Liver (tissue), 3 donors: Measurements from ENCODE around the gene TMBIM1.

Experiments used
- JUND ChIP-seq, 2 donors: IDR thresholded peaks; 2 replicates each; pipeline ENCODE4 v1.6.1; 2016; ENCODE audit warnings: antibody characterized with exemption in 2 of 2
- RAD21 ChIP-seq, 2 donors: IDR thresholded peaks; 2 replicates each; pipeline ENCODE4 v1.6.1; 2016; ENCODE audit warnings: antibody characterized with exemption in 2 of 2, mild to moderate bottlenecking in 2 of 2
- RXRA ChIP-seq, 2 donors: IDR thresholded peaks; 2 replicates each; pipeline ENCODE4 v1.6.1; 2017 to 2018; ENCODE audit warnings: antibody characterized with exemption in 2 of 2, mild to moderate bottlenecking in 1 of 2
- SP1 ChIP-seq: IDR thresholded peaks from 2 replicates; pipeline ENCODE4 v1.6.1; 2018; ENCODE audit warnings: antibody characterized with exemption, mild to moderate bottlenecking
- TAF1 ChIP-seq: conservative IDR thresholded peaks from 2 replicates; pipeline ENCODE4 v1.6.1; 2016; ENCODE audit warnings: antibody characterized with exemption, mild to moderate bottlenecking
- YY1 ChIP-seq: IDR thresholded peaks from 2 replicates; pipeline ENCODE4 v1.6.1; 2016; ENCODE audit warnings: antibody characterized with exemption, mild to moderate bottlenecking
- TF ChIP-seq, protein P1 (sequence below): fragments of 150-350 bp; IDR thresholded peaks from 2 replicates; pipeline ENCODE4 v1.5.1; 2017; ENCODE audit warnings: improper control_type of control experiment, low read depth, low read length; ENCODE audit not compliant: missing input control
- TF ChIP-seq, protein P2 (sequence below): IDR thresholded peaks from 2 replicates; pipeline ENCODE4 v1.6.1; 2016; ENCODE audit warnings: antibody characterized with exemption, mild to moderate bottlenecking
- donor health status: healthy.
- donor health status: healthy.

DNA sequence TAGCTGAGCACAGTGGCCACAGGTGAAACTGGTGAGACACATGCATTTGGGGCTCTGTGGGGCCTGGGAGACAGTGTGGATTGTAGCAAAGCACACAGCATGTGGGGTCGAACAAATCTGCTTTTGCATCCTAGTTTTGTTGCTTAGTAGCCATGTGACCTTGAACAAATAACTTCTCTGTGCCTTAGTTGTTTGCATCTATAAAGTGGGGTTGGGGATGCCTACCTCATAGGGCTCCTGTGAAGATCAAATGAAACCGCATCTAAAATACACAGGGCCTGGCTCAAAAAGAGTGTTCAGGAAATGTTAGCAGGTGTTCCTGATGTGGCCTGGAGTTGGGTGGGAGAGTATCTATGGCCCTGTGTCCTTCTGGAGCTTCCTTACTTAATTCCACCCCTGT is 34.0 kb upstream of the TMBIM1 start:
- TF ChIP-seq, protein P1, sequence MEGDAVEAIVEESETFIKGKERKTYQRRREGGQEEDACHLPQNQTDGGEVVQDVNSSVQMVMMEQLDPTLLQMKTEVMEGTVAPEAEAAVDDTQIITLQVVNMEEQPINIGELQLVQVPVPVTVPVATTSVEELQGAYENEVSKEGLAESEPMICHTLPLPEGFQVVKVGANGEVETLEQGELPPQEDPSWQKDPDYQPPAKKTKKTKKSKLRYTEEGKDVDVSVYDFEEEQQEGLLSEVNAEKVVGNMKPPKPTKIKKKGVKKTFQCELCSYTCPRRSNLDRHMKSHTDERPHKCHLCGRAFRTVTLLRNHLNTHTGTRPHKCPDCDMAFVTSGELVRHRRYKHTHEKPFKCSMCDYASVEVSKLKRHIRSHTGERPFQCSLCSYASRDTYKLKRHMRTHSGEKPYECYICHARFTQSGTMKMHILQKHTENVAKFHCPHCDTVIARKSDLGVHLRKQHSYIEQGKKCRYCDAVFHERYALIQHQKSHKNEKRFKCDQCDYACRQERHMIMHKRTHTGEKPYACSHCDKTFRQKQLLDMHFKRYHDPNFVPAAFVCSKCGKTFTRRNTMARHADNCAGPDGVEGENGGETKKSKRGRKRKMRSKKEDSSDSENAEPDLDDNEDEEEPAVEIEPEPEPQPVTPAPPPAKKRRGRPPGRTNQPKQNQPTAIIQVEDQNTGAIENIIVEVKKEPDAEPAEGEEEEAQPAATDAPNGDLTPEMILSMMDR: no peak
- TF ChIP-seq TAF1 (no peak), RXRA (IDR thresholded peaks at IDR 0.05) (no peak), SP1 (no peak), RAD21 (IDR thresholded peaks at IDR 0.05) (no peak), JUND (IDR thresholded peaks at IDR 0.05) (no peak), YY1 (no peak)
- TF ChIP-seq, protein P2, sequence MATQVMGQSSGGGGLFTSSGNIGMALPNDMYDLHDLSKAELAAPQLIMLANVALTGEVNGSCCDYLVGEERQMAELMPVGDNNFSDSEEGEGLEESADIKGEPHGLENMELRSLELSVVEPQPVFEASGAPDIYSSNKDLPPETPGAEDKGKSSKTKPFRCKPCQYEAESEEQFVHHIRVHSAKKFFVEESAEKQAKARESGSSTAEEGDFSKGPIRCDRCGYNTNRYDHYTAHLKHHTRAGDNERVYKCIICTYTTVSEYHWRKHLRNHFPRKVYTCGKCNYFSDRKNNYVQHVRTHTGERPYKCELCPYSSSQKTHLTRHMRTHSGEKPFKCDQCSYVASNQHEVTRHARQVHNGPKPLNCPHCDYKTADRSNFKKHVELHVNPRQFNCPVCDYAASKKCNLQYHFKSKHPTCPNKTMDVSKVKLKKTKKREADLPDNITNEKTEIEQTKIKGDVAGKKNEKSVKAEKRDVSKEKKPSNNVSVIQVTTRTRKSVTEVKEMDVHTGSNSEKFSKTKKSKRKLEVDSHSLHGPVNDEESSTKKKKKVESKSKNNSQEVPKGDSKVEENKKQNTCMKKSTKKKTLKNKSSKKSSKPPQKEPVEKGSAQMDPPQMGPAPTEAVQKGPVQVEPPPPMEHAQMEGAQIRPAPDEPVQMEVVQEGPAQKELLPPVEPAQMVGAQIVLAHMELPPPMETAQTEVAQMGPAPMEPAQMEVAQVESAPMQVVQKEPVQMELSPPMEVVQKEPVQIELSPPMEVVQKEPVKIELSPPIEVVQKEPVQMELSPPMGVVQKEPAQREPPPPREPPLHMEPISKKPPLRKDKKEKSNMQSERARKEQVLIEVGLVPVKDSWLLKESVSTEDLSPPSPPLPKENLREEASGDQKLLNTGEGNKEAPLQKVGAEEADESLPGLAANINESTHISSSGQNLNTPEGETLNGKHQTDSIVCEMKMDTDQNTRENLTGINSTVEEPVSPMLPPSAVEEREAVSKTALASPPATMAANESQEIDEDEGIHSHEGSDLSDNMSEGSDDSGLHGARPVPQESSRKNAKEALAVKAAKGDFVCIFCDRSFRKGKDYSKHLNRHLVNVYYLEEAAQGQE: no peak
